GM20000 (cell line): ENCODE results near the gene ZNF428.
A peak's percentile ranks its signal among the peaks of the same experiment; 100 is the strongest.
"Not testable (repeated sequence)": the region's sequence is repeated elsewhere in the genome, so short reads cannot be mapped to it uniquely, and the experiment has no call there.

Experiments
- DNase-seq: peaks from one replicate; pipeline ENCODE4 v3.0.0; 2012; ENCODE audit warnings: low spot score
- TF ChIP-seq, protein P1 (sequence below): IDR thresholded peaks from 2 replicates; pipeline ENCODE4 v1.5.1; 2012; ENCODE audit warnings: mild to moderate bottlenecking, control low read depth; ENCODE audit errors: extremely low read depth, missing control alignments

ZNF428 gene

DNA sequence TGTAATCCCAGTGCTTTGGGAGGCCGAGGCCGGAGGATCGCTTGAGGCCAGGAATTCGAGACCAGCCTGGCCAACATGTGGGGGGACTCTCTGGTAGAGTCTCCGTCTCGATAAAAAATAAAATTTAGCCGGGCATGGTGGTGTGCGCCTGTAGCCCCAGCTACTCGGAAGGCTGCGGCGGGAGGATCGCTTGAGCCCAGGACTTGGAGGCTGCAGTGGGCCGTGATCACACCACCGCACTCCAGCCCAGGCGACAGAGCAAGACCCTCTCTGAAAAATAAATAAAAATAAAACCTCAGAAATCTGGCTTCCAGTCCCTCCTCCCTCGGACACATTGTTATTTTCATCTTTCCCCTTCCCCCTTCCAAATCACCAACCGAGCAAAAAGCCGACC, 23.8 kb downstream of the ZNF428 start:
- TF ChIP-seq, protein P1, sequence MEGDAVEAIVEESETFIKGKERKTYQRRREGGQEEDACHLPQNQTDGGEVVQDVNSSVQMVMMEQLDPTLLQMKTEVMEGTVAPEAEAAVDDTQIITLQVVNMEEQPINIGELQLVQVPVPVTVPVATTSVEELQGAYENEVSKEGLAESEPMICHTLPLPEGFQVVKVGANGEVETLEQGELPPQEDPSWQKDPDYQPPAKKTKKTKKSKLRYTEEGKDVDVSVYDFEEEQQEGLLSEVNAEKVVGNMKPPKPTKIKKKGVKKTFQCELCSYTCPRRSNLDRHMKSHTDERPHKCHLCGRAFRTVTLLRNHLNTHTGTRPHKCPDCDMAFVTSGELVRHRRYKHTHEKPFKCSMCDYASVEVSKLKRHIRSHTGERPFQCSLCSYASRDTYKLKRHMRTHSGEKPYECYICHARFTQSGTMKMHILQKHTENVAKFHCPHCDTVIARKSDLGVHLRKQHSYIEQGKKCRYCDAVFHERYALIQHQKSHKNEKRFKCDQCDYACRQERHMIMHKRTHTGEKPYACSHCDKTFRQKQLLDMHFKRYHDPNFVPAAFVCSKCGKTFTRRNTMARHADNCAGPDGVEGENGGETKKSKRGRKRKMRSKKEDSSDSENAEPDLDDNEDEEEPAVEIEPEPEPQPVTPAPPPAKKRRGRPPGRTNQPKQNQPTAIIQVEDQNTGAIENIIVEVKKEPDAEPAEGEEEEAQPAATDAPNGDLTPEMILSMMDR: no peak
- DNase-seq: no peak

GRCh38 chr19:43594710-43595604, 24.5 kb downstream of the ZNF428 start:
- TF ChIP-seq, protein P1: peak; percentile 86
- DNase-seq: peak; percentile 81

DNA sequence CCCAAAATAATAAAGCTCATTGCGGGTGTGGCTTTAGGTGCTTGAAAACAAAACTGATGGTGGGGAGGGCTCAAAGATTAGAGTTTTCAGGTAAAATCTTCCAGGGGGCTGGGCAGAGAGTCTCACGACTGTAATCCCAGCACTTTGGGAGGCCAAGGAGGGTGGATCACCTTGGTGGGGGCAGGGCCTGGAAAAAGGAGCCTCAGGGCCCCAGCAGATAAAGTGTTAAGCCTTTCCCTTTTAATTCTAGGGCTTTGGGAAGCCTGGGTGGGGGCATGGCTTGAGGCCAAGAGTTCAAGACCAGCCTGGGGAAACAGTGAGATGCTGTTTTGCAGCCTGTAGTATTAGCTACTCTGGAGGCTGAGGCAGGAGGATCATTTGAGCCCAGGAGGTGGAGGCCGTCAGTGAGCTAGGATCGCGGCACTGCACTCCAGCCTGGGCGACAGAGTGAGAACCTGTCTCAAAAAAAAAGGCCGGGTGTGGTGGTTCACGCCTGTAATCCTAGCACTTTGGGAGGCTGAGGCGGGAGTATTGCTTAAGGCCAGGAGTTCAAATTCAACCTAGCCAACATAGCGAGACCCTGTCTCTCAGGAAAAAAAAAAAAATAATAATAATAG, 25.2 kb downstream of the ZNF428 start:
- TF ChIP-seq, protein P1: no peak
- no peak for DNase-seq

GRCh38 chr19:43592800-43593350, 26.6 kb downstream of the ZNF428 start:
- TF ChIP-seq, protein P1: no peak
- no peak for DNase-seq

DNA sequence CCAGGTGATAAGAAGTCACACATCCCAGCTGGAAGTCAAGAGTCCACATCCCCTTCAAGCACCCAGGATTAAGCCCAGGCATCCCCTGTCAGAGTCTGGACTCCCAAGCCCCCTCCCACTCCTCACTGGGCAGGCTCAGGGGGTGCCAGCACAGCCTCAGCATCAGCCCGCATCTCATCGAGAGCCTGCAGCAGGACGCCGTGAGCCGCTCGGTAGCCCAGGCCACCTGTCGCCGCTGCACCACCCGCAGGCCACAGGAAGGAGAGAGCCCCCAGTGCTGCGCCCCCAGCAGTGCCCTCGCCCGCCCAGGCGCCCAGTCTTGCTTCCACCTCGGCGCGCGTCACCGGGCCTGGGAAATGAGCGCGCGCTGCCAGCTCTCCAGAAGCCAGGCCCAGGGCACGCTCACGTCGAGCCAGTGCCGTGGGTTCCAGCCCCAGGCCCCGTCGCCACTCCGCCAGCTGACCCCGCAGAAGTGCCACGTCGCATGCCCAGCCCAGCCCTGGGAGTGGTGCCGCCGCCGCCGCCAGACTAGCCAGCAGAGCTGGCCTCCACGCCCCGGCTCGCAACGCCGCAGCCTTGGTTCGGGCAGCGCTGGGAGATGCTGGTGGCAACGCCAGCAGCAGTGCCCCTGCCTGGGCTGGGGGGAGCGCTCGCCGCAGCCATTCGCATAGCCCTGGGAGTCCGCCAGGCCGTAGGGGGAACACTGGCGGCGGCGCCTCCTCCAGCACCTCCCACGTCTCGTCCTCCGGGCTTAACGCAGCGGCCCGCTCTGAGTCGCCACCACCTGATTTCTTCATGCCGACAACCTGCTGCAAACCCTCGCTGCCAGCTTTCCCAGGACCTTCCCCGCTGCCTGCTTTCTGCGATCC, 27.3 kb downstream of the ZNF428 start:
- no peak for DNase-seq
- TF ChIP-seq, protein P1: no peak

DNA sequence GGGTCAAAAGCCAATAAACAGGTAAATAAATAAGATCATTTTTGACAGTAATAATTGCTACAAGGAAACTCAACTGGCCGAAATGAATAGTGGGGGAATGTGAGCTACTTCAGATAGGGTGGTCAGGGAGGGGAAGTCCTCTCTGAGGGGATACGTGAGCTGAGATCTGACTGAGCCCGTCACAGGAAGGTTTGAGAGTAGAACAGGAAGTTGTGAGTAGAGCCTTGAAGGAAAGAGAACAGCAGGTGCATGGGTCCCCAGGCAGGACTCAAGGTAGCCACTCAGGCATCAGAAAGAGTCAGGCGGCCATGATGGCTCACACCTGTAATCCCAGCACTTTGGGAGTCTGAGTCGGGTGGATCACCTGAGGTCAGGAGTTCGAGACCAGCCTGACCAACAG, 29.8 kb downstream of the ZNF428 start:
- DNase-seq: no peak
- TF ChIP-seq, protein P1: no peak

- DNase-seq: no peak
- TF ChIP-seq, protein P1: no peak
Observed at GRCh38 chr19:43589277-43589676, 30.2 kb downstream of the ZNF428 start.

DNA sequence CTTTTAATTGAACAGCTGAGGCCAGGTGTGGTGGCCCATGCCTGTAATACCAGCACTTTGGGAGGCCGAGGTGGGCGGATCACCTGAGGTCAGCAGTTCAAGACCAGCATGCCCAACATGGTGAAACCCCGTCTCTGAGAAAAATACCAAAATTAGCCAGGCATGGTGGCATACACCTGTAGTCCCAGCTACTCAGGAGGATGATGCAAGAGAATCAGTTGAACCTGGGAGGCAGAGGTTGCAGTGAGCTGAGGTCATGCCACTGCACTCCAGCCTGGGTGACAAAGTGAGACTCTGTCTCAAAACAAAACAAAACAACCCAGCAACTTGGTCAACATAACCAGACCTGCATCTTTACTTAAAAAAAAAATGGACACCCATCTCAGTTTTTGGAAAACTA, 32.4 kb downstream of the ZNF428 start:
- not testable (repeated sequence) for DNase-seq
